Transverse colon (tissue), 4 donors: ENCODE results near the gene ST8SIA1.

Source experiments
- EP300 ChIP-seq: sonication (generic); formaldehyde crosslinking; IDR thresholded peaks from one replicate; pipeline ENCODE4 v1.6.1; 2017; ENCODE audit warnings: antibody characterized with exemption, low read depth
- POLR2A ChIP-seq: fragments of 450-650 bp; IDR thresholded peaks from one replicate; pipeline ENCODE4 v1.6.1; 2016; ENCODE audit warnings: antibody characterized with exemption, mild to moderate bottlenecking, moderate library complexity
- POLR2AphosphoS5 ChIP-seq, 3 donors: sonication (generic); formaldehyde crosslinking; IDR thresholded peaks; one replicate each; pipeline ENCODE4 v1.6.1; 2016; ENCODE audit warnings: antibody characterized with exemption in 3 of 3
- TF ChIP-seq, protein P1 (sequence below), 5 experiments: fragments of 200-600 bp in 3 of 5; fragments of 450-650 bp in 2 of 5; sonication (generic) in 3 of 5; IDR thresholded peaks; 1 replicate in 2 of 5; 2 replicates in 3 of 5; pipeline ENCODE4 v1.5.1; 2016 to 2017; ENCODE audit warnings: antibody characterized with exemption in 5 of 5, inconsistent platforms in 3 of 5, mild to moderate bottlenecking in 2 of 5, moderate library complexity in 1 of 5

DNA sequence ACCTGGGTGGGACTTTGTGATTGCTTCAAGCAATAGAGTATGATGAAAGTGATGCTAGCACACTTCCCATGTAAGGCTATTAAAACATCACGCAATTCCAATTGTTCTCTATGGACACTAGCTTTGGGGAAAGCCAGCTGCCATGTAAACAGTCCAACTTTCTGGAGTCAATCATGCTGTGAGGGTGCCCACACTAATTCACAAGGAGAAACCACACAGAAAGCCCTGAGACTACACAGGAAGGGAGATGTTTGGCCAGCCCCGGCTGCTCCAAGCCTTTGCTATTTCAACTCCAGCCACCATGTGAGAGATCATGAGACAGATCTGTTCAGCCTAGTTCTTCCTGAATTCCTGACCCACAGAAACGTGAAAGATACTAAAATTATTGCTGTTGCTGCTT, 96.3 kb downstream of the ST8SIA1 start:
- TF ChIP-seq, protein P1, sequence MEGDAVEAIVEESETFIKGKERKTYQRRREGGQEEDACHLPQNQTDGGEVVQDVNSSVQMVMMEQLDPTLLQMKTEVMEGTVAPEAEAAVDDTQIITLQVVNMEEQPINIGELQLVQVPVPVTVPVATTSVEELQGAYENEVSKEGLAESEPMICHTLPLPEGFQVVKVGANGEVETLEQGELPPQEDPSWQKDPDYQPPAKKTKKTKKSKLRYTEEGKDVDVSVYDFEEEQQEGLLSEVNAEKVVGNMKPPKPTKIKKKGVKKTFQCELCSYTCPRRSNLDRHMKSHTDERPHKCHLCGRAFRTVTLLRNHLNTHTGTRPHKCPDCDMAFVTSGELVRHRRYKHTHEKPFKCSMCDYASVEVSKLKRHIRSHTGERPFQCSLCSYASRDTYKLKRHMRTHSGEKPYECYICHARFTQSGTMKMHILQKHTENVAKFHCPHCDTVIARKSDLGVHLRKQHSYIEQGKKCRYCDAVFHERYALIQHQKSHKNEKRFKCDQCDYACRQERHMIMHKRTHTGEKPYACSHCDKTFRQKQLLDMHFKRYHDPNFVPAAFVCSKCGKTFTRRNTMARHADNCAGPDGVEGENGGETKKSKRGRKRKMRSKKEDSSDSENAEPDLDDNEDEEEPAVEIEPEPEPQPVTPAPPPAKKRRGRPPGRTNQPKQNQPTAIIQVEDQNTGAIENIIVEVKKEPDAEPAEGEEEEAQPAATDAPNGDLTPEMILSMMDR (IDR thresholded peaks at IDR 0.05) = no peak
- TF ChIP-seq POLR2A = no peak
- no peak for TF ChIP-seq POLR2AphosphoS5 (IDR thresholded peaks at IDR 0.05)
- TF ChIP-seq EP300 = no peak
